GM19239 (cell line): ENCODE data around the gene HJV.

ENCODE experiments used
- DNase-seq: peaks from one replicate; pipeline ENCODE4 v3.0.0; 2011; ENCODE audit warnings: low spot score; ENCODE audit not compliant: insufficient read length
- FAIRE-seq: peaks from 2 replicates; lab custom pipeline; 2011; peaks lifted over from hg19 to GRCh38; lab: Jason Lieb, UNC

The HJV gene

DNA sequence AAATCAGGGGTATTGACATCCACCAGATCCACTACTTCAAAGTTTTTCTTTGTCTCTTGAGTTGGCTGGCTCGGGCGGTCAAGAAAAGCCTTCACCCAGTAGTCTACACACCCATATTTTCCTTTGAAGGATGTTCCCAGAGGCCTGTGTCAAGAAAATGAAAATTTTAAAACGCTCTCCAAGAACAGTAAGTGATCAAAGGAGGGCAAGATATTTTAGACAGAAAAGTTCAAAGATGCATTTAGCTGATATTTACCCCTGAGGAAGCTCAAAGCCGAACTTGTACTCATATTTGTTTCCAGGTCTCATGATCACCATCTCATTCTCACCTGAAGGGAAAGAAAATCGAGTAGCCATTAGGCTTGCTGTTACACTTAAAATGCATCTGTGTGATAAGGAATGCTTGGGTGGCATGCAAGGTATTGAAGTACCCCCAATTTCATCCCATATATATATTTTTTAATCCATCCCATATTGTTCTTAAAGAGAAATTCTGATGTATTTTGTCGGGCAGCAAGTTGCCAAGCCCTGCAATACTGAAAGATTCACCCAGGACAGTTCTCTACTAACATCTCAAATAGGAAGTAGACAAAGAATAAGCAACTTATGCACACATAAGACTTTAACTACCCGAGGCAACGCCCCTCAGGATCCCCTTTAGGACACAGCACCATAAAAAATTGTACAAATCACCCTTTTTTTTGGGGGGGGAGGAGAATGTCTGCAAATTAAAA is 26.2 kb downstream of the HJV start:
- FAIRE-seq (peak; percentile 23), DNase-seq (no peak)

DNA sequence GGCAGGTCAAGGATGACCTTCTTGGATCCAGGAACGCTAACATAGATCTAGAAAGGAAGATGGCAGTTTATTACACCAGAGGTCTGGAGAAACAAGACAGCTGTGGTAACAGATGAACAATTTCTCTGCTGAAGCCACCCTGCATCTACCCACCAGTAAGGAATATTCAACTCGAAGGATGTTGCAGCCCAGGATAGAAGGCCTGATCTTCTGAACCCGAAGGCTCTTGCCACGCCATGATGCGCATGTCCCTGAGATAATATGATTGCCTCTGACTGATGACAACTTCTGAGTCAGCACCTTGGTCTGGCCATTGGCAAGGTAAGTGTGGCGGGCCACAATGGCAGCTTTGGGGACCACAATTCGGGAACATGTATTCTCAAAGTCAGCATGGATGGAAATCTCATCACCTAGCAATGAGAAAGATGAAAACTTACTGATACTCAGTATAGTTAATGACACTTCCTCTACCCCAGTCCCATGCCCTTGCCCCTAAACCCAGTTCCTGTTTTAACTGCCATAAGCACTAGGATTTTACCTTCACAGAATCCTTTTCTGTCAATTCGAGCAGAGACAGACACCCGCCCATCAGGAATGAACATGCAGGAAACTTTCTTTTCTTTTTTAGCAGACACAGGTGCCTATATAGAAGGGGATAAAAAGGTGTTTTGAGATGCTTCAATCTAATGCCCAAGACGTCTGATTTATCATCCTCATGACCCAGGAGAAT is 27.0 kb downstream of the HJV start:
- FAIRE-seq, result no peak
- DNase-seq, result no peak

DNA sequence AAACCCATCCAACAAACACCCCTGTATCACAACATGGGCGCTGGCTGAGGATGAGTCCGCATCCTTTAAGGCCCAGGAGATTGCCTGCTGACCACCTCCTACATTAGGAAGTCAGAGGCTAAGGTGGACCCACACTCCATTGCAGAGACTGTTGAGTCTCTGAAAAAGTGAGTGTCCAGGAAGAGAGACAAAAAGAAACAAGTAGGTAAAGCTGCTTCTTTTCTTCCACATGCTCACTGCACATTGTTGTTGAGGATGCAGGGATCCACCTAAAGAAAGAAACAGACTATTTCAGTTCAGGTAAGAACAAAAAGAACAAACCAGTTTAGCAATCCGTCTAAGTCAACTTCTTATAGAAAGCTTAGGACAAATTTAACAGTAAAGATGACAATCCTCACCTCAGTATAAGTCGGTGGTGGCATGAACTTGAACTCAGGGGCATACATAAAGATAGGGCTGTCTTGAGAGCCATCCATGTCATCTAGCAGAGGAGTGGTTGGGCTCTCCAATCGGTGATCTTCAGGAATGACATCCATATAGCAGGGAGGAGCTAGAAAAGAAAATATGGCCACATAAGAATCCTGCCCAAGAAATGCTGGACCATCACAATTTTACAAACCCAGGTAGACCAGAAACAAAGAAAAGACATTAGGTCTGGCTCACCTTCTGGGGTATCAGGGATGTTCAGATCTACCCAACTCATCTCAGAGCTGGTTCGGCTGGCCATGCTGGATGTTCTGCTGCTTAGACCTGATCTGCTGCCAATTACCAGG is 27.7 kb downstream of the HJV start:
- DNase-seq (no peak), FAIRE-seq (no peak)

DNA sequence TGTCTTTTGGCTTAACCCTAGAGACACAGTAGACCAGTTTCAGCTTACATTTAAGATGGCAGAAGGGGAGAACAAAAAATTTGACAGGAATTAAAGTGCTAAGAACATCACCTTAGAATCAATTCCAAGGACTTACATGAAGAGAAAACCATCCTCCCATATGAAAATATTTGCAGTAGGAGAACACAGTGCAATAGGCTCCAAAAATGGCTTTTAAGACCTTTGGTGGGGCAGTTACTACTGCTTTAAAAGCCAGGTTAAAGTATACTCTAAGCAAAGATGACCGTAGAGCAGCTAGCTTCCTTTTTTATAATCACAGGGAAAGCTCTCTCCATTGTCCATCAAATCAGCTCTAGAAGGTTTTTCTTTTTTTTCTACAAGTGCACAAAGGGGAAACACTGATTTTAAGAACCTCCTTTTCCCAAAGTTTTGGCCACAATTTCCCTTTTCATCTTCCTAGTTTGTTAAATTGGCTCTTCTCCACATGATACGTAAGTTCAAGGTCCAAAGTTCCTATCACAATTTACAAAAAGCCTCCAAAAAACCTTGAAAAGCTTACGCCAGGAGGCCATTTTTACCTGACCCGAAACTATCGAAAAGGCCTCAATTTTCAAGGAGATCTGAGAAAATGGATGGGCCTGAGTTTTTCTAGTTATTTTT is 28.4 kb downstream of the HJV start:
- DNase-seq, result no peak
- no peak for FAIRE-seq

DNA sequence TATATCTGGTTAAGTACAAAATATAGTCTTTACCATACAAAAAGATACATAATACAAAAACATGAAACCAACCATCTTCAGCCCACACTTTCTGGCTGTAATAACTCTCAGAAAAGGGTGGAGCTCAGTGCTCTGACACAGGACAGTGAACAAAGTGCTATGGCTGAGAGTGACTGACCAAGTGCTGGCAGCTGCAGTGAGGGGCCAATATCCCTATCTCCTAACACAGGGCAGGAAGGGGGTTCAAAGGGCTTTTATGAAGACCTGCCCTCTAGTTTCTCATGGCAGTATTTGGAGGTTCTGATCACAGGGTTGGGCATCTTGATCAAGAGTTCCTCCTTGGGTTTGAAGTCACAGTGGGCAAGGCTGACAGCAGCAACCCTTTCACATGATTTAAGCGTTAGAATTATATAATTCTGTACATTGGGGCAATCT is 29.0 kb downstream of the HJV start:
- DNase-seq (no peak), FAIRE-seq (no peak)

DNA sequence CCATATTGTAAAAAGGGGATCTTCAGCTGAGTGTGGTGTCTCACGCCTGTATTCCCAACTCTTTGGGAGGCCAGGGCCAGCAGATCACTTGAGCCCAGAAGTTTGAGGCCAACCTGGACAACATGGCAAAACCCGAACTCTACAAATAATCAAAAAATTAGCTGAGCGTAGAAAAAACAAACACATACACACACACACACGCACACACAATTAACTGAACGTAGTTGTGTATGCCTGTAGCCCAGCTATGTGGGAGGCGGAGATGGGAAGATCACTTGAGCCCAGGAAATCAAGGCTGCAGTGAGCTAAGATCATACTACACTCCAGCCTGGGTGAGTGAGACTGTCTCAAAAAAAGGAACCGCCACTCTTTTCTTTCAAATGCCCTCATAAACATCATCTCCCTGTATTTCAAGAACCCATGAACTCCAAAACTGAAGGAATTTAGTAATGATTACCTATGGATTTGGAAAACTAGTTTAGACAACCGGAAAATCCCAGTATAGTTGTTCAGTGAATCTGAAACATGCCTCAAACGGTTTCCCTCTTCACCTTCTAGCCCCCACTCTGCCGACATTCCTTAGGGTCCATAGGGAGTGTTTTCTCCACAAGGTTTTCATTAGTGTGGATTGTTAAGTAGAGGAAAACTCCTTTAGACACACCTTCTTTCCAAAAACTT is 29.7 kb downstream of the HJV start:
- FAIRE-seq (no peak), DNase-seq (no peak)

DNA sequence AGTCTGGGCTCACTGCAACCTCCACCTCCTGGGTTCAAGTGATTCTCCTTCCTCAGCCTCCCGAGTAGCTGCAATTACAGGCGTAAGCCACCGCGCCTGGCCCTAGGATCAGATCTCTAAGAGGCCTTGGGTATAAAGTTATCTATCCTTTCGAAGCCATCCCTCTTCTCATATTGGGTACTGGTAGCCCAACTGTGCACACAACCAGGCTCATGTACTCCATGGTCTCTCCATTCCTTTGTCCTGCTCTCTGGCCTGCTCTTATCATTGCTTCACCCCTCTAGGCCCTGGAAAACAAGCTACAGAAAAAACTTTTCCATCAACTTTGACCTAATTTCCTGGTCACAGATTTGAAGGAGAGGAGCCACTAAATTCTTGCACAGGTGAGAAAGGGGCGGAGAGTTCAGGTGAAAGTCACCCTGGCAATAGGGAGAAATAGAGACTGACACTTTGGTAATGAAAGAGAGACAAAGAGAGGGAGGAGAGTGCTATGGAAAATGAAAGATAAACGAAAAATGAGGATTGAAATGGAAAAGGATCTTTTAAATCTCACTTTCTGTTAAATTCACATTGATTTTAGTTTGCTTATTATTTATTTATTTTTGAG is 31.2 kb downstream of the HJV start:
- DNase-seq, result no peak
- no peak for FAIRE-seq

DNA sequence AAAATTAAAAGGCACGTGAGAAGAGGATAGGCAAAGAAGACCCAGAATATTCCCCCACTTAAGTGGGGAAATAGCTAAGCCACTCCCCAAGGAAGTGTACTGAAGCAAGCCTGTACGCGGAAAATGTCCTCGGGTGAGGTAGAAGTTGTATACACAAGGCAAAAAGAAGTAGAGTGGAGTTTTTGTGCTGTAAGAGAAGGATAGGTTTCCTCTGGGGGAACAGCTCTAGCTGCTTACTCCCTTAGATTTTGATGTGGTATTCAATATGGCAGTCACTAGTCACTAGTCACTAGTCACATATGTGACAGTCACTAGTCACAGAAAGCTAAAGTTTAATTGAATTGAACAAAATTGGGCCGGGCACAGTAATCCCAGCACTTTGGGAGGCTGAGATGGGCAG is 32.8 kb downstream of the HJV start:
- DNase-seq (no peak), FAIRE-seq (no peak)

DNA sequence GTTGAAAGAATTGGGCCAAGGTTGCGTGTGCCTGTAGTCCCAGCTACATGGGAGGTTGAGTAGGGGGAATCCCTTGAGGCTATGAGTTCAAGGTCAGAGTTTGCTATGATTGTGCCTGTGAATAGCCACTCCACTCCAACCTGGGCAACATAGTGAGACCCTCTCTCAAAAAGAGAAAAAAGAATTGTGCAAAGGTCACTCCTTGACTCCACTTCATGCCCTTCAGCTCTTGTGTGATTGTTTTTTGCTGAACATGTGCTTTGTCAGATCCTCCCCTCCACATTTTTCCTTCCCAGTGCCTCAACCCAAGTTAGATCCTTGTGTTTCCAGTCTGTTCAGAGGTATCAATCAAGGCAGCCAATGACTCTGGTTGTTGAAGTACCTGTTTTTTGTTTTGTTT is 33.6 kb downstream of the HJV start:
- FAIRE-seq (no peak), DNase-seq (no peak)

DNA sequence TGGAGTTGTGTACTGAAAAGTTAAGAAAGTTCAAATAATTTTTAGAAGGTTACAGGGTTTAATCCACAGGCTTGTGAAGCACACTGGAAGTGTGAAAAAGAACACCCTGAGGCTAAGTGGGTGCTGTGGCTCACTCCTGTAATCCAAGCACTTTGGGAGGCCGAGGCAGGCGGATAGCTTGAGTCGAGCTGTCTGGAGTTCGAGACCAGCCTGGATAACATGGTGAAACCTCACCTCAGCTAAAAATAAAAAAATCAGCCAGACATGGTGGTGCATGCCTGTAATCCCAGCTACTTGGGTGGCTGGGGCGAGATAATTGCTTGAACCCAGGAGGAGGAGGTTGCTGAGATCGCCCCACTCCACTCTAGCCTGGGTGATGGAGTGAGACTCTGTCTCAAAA is 35.0 kb downstream of the HJV start:
- FAIRE-seq, result no peak
- DNase-seq, result no peak

DNA sequence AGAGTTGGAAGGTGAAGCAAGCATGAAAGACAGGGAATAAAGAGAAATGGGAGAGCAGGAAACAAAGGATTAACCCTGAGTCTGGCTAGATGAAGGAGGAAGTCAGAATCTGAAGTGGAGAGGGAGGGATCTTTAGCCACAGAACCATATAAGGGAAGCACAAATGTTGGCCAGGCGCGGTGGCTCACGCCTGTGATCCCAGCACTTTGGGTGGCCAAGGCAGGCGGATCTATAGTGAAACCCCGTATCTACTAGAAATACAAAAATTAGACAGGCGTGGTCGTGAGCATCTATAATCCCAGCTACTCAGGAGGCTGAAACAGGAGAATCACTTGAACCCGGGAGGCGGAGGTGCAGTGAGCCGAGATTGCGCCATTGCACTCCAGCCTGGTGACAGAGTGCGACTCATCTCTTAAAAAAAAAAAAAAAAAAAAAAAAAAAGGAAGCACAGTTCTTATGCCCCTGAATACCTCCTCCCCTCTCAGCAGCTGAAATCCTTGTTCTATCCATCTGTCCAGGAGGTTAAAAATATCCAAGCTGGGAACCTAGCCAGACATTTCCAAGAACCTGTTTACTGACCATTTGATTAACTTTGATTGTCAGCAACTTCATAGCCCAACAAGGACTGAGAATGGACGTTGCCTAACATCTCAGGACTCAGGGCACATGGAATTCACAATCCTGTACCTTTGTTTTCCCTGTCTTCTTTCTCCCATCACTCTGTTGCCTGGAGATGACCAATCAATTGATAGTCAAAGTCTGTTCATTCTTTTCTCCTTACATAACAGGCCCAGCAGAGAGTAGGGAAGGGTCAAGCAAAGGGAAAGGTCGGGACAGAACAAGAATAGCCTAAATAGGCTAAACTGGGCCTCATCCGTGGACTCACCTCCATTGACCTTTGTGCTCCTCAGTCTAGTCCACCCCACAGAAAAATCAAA is 35.8 kb downstream of the HJV start:
- FAIRE-seq, result no peak
- DNase-seq, result no peak

DNA sequence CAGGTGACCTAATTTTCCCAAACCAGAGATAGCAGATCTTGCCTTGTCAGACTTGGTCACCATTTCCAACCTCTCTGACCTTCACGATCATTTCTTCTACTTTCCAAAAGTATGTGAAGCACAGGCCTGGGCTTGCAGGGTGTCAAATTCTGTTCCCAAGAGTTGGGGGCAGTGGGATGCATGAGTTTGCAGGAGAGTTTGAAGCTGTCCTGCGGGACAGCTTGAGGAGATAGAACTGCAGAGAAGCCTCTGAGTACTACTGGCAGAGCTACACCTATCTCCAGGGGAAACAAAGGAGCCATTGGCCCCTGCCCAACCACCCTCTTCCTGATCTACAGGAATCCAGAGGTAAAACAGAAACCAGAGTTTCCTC is 36.4 kb downstream of the HJV start:
- DNase-seq (no peak), FAIRE-seq (no peak)

DNA sequence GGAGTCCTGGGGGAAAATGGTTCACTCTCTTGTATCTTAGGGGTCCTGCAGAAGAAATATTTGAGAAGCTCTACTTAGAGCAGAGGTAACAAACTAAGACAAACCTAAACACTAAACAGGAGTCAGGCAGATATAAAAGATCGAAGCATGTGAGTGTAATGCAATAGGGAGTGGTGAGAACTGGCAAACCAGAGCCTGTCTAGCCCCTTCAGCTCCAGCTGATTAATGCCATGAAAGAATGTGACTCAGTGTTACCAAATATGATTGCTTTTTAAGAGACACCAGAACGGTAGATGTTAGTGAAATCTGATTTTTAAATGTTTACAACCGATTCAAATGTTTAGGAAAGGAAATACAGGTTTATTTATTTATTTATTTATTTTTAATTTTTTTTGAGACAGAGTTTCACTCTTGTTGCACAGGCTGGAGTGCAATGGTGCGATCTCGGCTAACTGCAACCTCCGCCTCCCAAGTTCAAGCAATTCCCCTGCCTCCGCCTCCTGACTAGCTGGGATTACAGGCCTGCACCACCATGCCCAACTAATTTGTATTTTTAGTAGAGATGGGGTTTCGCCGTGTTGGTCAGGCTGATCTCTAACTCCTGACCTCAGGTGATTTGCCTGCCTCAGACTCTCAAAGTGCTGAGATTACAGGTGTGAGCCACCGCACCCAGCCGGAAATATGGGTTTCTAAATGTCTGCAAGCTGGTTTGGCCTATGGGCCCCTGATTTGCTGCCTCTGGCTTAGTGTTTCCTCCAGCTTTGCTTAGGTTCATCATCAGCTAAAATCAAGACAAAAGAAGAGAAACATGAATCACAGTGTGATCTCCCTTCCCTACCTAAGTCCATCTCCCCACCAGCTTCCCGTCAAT is 37.3 kb downstream of the HJV start:
- no peak for DNase-seq

DNA sequence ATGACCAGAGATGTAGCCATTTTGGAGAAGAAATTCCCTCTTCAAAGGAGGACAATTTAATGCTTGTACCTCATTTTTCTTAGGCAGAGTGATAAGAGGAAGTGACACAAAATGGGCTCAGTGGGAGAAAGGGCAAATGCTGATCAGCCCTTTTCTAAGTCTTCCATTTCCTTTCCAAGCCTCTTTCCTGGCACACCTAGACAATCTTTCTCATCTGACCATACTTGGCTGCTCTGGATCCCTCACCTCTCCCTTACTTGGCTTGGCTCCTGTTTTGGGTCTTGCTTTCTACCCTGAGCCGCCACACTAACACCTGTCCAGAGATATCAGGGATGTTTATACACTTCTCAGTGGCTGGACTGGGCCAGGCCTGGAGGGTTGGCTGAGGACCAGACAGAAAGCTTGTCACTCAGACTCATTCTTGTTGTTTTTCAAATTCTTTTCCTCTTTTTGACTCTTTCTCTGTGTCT is 38.3 kb downstream of the HJV start:
- FAIRE-seq (no peak), DNase-seq (no peak)

More for the DNA sequence above, 37.3 kb downstream of the HJV start:
- no peak for FAIRE-seq

DNA sequence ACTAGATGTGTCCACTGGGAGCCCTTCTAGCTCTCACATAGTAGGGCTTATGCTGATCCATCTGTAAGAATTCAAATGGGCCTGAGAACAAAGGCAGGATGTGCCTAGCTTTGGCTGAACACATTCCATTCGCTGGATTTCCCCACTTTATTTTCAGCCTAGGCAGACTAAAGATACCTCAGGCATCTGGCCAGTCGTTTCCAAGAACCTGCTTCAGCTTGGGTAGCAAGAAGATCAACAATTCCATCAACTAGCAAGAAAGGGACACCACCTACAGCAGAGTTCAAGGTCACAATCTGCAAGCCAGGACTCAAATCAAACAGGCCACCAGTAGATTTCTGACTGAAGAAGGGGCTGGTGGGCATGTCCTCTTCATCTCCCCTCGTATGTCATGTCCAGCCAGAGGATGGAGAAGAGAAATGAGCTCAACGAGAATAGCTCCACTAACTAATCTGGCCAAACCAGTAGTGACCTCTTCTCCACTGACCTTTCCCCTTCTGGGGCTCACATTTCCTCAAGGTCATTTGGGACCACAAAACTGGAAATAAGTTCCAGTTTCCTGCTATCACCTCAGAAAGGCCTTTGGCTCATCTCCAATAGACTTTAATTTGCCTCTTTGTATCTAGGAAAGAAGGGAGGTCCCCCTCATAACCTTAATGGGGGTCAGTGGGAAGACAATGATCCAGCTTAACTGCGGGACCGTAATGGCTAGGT is 39.4 kb downstream of the HJV start:
- FAIRE-seq, result no peak
- no peak for DNase-seq

DNA sequence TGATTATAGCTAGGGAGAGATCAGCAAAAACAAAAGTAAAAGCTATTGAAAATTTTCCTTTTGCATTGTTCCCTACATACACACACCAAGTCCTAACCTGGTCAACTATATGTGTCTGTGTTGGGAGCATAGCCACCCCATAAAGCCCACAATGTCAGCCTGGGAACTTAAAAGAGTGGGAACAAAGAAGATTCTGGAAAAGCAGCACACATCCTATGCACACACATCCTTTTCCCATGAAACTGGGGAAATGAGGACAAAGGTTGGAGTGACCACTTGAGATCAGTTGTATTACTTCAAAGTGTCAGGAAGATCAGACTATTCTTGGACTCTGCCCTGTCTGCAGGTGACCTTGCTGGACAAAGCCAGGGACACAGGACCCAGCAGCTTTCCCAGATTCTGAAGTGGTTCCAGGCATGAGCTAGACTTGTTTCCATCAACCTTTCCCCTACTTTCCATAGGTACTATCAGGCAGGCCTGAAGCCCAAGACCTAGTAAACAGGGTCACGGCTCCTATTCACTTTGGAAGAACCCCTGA is 41.0 kb downstream of the HJV start:
- no peak for DNase-seq
- no peak for FAIRE-seq
